ENCODE measurements around the gene KIAA1210.

GRCh38 chrX:119072744-119073143 lies 54.9 kb downstream of the KIAA1210 start, which contains the start of gene CT47C1:
- no peak for TF ChIP-seq CTCF (conservative IDR thresholded peaks at IDR 0.05 in 1 of 2, IDR thresholded peaks at IDR 0.05 in 1 of 2; ENCODE audit: low read depth in 1 of 2, low read length in 2 of 2)
- TF ChIP-seq EZH2 (IDR thresholded peaks at IDR 0.05; ENCODE audit: low read length, missing control alignments) = no peak

Data from fibroblast of lung (primary cell).